ENCODE results near the gene PGAP2.
"Not testable (repeated sequence)": the region's sequence is repeated elsewhere in the genome, so short reads cannot be mapped to it uniquely, and the experiment has no call there.

Gene PGAP2

DNA sequence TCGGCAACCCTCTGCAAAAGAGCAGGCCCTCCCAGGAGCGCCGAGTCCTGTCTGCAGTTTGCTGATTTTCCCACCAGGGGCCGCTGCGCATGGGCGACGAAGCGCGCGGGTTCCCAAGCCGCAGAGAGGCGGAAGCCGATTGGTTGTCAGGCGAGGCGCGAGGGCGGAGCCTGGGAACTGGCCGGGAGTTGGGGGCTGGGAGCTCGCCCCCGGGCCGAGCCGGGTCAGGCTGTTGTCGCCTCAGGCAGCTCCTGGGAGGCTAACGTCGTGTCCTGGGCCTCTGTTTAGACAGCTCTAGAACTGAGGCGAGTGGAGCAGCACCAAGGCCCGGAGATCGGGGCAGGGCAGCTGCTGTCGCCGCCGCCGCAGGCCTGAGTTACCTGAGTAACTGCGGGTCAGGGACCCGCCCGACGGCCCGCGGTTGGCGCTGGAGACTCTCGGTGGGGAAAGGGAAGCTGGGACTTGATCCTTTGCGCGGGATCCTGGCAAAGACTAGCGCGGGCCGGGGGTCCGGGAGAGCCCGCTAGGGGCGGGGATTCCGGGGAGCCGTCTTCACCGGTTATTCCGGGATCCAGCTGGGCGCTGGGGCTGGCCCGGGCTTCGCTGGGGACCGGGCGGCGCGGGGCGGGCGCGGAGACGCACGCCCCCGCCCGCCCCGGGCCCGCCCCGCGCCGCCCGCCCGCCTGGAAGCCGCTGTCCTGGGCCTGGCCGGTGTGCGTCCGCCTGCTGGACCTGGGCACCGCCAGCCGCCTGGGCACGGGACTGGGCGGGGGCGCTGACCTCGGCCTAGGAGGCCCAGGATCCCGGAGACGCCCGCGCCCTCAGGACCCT lies 46.8 kb downstream of the PGAP2 start, which contains the start of gene STIM1:
Gene STIM1 (plus strand): TSS at position 688 of the 831 bp plus-strand sequence. CDS start 607 bp downstream, outside the sequence.
- peak; percentile 92 for DNase-seq (ENCODE audit: low spot score)

DNA sequence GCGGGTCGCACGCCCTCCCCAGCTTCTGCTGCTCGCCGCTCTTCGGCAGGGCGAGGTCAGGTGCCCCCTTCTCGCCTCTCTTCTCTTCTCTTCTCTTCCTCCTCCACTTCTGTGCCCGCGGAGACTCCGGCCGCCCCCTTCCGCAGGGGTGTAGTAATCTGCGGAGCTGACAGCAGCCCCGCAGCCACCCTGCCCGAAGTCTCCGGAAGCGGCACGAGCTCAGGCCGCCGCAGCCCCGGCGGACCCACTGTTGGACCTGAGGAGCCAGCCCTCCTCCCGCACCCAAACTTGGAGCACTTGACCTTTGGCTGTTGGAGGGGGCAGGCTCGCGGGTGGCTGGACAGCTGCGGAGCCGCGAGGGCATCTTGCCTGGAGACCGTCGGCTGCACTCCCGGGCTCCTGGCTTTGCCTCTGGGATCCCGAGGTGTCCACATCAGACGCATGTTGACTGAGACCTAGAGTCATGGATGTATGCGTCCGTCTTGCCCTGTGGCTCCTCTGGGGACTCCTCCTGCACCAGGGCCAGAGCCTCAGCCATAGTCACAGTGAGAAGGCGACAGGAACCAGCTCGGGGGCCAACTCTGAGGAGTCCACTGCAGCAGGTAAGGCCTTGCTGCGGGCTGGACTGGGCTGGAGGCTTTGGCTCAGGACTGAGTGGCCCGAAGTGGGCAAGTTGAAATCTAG lies 47.6 kb downstream of the PGAP2 start:
- peak; percentile 44 for DNase-seq (ENCODE audit: low spot score)

DNA sequence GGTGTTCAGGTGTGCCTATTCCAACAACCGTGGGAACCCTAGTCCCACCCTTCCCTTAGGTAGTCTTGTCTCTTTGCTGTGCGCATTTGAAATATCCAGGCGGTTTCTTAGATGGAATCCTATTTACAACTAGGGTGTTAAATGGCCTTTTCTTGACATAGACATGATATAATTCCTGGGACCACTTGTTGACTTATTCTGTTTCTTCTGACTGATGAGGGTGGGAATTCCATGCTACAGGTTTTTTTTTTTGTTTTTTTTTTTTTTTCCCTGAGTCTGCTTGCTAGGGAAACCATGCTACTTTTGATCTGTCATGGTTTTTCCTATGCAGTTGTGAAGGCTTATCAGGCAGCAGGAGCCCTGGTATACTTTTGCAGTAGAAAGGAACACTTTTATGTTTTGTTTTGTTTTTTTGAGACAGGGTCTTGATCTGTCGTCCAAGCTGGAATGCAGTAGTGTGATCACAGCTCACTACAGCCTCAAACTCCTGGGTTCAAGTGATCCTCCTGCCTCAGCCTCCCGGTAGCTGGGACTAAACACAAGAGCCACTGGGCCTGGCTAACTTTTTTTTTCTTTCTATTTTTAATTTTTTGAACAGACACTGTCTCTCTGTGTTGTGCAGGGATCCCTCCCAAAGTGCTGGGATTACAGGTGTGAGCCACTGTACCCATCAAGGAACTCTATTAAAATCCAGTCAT lies 48.6 kb downstream of the PGAP2 start:
- DNase-seq (ENCODE audit: low spot score) = no peak

DNA sequence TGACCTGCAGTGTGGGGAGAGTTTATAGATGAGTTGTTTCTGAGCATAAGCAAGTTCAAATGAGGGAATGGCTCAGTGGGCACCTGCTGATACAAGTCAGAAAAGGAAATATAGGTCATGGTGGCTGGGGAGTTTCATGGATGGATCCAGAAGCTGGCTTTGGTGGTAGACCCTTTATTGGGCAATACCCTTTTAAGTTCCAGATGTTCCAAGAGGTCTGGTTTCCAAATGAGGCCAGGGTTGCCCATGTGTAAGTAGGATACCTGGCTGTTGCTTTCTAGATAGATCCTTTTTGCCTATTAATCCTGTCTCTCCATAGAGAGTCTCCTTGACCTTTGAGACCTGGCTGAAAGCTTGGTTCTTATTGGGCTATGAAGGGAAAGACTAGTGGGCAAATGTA lies 49.3 kb downstream of the PGAP2 start:
- no peak for DNase-seq (ENCODE audit: low spot score)

DNA sequence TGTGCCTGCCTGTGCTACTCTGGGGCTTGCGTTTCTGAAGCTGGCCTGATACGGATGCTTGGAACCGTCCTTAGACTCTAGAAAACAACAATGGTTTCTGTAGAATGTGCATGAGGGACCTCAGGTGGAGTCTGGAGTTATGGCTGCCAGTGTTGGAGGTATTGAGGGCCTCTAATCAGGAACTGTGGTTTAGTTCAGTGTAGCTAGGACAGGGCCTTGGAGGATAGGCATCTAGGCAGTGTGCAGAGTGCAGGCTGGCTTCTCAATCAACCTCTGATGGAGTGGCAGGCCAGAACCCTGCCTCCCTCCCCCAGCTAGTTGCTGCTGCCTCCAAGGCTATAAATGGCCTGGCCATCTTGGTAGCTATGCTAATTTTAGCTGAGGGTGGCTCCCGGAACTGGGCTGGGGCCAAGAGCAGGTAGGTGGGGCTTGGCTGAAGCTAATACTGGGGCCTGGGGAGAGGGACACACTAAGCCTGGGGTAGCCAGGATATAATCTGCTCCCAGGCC lies 51.1 kb downstream of the PGAP2 start:
- DNase-seq (ENCODE audit: low spot score) = no peak

DNA sequence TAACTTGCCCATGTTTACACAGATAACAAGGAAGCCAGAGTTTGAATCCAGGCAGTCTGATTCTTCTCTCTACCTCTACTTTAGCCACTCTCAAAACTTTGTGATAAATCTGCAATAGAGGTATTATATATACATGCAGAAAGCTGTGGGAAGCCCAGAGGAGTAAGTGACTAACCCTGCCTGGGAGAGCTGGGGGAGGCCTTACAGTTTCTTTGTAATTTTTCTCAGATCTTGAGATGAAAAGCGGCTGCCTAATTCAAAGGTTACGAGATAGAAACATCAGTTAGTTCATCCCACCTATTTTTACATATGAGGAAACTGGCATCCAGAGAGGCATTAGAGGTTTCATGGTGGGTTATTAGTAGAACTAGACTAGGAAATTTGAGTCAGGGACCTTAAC lies 52.0 kb downstream of the PGAP2 start:
- no peak for DNase-seq (ENCODE audit: low spot score)

DNA sequence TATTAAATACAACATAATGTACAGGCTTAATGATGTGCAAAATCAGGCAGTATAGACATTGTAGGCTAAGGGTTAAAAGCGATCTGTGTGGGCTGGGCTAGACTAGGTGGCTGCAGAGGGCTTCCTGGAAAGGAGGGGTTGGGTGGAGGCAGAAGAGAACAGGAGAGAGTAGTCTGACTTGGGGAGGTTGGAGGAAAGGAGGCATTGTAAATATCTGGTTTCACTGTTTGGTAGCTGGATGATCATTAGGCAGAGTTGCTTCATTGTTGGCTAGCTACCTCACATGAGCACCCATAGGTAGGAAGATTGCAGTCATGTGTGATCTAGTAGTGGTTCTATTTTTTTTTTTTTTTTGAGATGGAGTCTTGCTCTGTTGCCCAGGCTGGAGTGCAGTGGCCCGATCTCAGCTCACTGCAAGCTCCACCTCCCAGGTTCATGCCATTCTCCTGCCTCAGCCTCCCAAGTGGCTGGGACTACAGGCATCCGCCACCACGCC lies 52.6 kb downstream of the PGAP2 start:
- not testable (repeated sequence) for DNase-seq (ENCODE audit: low spot score)

DNA sequence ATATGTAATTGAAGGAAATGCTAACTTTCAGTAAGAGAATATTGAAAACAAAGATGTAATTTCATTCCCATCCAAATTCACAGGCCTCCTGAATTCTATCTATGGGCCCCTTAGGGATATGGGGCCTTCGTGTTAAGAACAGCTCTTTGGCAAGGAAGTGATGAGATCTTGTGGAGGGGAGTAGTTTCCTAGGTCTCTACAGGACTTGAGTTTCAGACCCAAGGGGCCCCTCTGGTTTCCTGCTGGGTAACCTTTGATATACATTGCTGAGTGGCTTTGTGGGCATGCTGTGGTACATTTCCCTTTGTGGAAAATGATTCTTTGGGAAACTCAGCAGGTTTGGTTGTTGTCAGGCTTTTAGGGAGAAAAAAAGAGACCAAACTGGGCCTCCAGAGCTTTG lies 53.3 kb downstream of the PGAP2 start:
- DNase-seq (ENCODE audit: low spot score) = no peak

DNA sequence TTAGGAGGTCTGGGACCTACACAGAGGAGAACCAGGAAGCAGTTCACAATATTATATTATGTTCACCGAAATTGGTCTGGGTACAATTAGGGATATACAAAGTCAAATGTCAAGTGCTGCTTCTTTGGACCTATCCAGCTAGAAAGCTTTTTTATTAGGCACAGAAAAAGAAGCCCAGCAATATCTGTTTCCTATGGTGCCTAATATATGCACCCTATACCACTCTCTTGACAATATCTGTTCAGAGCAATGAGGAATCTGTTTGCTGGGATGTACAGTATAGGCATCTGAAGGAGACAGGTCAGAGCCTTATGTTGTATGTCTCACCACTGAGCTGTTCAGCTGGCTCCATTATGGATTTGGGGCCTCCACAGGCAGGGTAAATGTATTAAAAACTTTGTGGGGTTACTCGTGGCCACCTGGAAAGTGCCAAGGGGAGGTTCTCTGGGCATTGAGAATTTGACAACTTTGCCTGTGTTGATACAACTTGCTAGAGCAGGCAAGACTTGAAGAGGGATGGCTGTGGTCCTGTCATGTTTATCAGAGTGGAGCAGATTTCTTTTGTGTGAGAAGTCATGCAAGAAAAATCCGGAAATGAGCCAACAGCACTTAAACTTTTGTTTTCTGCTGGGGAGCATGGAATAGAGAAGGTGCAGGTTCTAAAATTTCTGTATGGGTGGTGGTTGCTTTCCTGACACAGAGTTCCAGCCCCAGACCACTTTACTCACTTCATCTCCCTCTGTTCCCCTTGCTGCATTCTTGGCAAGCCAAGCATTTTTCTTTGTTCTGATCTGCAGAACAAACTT lies 57.2 kb downstream of the PGAP2 start:
- DNase-seq (ENCODE audit: low spot score) = no peak

DNA sequence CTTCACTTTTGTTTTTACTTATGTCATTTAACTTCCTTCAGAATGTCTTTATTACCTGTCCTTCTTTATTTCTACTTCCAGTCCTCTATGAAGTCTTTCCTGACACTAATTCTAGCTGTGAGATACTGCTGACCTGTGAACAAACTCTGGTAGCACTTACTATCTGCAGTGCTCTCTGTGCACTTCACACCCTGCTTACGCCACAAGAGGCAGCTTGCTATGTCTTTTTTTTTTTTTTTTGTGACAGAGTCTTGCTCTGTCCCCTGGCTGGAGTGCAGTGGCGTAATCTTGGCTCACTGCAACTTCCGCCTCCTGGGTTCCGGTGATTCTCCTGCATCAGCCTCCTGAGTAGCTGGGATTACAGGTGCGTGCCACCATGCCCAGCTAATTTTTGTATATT lies 57.8 kb downstream of the PGAP2 start:
- no peak for DNase-seq (ENCODE audit: low spot score)

DNA sequence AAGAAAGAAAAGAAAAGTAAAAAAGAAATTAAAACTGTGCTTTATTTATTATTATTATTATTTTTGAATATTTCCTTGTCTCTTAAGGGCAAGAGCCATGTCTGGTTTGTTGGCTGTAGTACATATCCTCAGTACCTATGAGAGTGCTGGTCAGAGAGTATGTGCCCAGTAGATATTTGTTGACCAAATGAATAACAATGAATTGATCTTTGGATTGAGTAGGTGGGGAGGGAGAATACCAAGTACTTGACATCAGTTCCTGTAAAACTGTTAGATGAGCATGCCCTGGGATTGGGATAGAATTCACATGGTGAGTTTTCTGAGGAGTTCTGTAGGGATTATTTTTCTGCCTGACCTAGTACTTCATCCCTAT lies 58.5 kb downstream of the PGAP2 start:
- DNase-seq (ENCODE audit: low spot score) = no peak

DNA sequence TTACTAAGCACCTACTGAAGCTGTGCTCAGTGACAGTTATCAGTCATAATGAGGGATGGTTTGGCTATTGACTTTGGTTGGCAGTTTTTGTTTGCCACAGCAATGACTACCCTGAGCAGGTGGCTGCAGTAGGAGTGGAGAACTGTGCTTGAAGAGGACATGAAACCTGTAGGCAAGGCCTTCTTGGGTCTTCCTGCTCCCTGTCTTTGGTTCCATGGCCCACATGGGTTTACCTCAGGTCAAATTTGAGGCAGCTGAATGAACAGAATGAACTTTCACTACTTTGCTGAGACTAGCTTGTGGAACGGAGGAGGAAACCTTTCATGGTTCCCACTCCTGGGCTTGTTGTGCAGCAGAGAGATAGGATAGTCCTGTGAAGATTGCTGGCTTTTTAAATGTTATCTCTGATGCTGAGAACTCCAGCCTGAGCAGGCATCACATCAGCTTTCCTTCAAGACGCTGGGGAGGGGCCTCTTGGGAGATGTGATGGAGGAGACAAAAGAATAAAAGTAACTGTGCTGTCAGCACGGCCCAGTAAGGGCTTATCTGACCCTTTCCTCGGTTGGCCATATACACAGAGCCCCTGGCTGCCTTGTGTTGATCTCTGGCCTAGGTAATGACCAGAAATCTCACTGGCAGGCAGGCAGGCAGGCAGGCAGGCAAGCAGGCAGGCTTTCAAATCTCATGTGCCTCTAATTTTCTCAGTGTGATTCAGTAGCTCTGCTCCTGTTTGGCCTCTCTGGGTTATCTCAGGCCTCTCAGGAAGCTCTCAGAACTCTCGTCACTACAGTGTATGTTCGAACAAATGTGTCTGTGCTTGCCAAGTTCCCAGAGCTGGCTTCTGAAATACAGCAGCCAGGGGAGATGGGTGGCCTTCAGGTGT lies 59.1 kb downstream of the PGAP2 start:
- no peak for DNase-seq (ENCODE audit: low spot score)

DNA sequence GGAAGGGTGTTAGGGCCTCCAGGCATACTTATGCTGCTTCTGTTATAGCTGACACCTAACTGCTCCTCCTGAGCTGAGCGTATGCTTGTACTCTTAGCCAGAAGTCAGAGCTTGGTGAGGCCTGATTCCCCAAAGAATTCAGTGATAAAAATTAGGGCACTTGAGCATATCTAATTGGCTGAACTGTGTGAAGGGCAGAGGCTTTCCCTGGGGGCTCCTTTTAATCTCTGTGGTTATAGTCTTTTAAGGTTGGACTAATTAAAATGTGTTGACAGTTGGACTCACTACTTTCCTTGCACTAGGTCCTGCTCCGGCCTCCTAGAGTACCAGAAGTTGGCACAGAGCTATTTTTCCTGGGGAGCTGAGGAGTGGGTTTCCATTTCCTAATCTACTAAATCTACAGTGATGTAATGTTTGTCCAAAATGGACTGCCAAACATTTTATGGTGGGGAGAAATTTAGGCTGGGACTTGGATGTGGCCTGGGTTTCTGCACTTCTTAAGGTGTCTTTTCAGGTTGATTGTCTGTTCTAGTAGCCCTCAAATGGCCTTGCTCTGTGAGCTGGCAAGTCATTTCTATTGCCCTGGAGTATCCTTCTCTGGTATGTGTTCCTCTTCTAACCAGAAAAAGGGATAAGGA lies 65.5 kb downstream of the PGAP2 start:
- DNase-seq (ENCODE audit: low spot score) = no peak

All from germinal center (tissue), 1 donor.